GM10266 (cell line): Measurements from ENCODE around the gene ZNF320.
"Not testable (repeated sequence)": the region's sequence is repeated elsewhere in the genome, so short reads cannot be mapped to it uniquely, and the experiment has no call there.

Experiments used
- DNase-seq: peaks from one replicate; pipeline ENCODE4 v3.0.0; 2012; ENCODE audit errors: extremely low spot score

Gene ZNF320

DNA sequence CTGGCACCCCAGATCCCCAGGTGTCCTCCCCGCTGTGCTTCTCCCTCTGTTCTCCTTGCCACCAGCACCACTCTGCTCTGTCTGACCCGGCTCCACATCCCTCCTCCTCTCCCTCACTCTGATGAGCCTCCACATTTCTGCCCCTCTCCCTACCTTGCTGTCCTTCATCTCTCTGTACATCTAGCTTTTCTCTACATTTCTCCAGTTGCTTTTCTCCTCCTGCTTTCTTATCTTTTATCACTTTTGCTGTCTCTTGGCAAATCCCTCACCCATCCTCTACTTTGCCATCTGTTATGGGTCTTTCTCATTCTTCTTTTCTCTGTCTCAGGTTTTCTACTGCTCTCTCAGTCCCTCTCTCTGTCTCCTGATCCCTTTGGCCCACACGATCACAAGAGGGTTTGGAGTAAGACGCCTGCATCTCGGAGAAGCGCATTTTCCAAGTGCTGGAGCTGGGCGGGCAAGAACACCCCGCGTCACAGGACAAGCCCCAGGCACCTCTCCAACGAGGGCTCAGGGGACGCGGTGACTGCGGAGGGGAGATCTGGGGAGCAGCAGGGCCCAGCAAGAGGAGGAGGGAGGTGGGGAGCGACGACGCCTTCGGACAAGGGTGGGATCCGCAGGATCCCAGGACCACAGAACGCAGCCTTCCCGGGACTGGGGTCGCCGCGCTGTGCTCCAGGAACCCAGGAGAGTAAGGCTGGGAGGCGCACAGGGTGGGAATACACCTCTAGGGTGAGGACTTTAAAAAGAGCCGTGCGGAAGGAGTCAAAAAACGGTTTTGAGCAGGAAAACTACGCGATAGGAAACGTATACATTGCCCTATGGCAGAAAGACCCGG lies 40.7 kb downstream of the ZNF320 start:
- not testable (repeated sequence) for DNase-seq
